DMS53 (cell line): ENCODE results near the gene MEIS1.
A peak's percentile ranks its signal among the peaks of the same experiment; 100 is the strongest.

ENCODE experiments used
- DNase-seq: peaks from one replicate; lab custom pipeline; 2025; lab: John Stamatoyannopoulos, UW

The MEIS1 gene

DNA sequence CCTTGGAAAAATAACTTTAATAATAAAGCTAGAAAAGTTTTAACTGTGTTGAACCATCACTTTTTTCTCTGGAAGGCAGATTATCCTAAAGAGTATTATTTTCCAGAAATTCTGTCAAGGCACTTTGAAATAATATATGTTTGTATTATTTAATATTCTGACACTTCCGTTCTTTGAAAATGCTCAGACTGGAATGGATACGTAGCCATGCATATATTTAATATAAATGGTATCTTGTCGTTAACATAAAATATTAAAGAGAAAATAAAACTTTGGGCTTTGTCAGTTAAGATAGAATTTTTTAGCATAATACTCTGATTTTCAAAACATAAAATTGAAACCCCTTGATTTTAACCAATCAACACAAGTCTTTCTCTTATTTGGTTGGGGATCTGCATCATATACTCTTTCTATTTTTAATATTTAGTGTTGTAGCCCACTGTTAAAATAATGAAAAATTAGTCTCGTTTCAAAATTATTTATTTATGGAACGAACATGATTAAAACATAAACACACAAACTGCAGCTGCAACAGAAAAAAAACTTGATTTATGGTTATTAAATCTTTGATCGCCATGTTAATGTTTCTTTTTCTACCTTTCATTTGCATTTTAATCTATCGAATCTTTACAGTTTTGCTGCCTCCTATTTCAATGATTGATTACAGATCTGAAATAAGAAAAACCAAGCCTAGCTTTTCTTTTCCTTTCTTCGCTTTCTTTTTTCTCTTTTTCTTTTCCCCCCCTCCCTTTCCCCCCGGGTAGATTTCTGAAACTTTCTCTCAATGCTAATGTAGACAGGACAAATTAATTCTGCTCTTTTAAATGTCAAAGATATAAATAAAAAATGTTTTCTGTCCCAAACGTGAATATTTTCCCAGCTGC is 145.5 kb downstream of the MEIS1 start:
- DNase-seq: no peak

DNA sequence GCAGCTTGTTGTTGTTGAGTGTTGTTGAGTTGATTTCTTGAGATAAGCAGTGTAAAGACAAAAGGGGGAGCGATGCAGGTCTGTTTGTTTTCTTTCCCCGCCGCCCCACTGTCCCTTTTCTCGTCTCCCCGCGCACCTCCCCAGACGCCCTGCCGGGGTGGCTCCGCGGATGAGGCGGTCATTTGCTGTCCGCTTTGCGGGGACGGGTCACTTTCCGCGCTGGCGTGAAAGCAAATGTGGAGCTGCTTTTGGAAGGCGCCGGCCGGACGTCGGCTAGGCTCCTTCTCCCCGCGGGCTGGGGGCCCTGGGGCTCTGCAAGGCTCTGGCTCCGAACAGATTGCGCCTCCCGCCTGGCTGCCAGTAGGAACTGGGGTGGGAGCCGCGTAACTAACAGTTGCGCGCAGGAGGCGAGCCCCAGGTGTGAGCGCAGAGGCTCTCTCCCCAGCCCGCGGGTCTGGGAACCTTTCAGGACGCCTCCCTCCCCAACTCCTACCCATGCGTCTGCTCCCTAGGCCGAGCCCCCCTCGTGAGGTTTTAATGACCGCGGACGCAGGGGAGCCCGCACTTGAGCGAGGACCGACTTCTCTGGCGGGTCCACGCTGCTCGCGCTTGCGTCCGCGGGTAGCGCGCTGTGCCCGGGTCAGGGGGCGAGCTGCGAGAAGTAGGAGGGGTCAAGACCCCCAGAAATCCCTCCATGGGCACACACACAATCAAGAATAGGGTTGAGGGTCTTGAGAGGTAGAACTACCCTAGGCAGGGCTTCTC is 146.6 kb downstream of the MEIS1 start:
- peak; percentile 51 for DNase-seq

DNA sequence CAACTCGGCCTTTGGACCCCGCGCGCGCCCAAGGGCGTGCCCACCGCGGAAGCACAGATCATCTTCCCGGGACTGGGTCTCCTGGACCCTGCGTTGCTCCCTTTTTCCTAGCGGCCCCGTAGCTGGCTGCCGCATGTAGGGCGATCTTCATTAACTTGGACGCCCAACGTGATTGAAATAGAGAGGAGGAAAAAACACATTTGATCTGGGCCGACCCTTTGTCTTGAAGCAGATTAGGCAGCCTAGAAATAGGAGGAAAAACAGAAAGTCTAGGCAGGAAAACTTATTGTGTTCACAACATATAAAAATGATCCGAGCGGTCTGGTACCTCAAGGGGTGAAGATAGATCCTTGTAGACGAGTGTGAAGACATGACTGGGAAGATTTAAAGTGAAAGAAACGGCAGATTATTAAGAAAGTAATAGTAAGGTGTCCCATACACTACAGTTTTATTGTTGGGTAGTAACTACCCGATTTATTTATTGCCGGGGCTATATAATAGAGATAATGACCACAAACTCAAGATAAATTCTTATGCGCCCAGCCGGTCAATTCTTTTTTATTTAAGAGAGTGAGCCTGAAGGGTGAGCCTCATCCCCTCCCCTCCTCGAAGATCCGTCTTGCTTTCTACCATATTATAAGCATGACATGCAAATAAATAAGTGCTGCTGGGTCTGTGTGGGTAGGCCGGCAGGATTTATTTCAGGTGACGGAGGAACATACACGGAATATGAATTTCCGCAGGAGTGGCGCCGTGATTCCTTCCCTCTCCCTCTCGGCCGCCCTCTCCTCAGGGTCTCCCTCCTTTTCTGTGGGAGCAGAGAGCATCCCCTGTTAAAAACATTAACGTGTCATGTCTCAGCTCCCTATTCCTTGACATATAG is 147.4 kb downstream of the MEIS1 start:
- no peak for DNase-seq

DNA sequence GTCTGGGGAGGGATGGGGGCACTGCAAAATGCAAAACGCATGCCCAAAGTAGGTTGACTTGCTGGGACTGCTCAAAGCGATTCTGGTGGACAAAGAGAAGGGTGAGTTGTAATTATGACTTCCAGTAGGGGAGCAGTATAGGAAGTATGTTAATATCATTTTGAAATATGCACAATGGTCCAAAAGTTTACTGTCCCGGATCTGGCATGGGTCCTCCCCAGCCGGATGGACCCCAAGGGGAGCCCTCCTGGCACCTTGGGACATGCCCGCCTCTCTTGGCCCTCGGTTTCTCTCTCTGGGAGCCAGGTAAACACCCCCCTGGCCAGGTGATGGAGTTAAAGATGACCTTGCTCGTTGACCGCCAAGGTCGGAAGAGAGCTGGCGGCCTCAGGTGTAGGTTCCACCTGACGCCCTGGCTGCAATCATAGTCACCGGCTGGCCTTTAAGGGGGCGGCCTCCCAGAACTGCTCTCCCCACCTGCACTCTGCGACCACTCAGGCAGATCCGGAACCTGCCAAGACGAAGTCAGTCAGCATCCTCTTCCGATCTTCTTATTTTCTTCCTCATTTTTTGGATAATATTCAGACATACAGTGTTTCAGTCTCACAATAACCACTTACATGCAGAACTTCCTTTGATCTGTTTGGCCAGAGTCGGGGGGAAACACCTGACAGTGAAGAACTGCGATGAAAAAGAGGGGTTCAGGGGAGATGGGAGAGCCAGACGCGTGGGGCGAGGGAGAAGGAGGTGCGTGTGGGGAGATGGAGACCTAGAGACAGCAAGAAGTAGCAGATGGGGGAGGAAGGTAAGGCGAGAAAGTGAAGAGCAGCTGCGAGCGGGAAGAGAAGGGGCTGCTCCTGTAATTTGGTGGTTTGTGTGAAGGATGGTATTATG is 148.3 kb downstream of the MEIS1 start:
- DNase-seq: peak; percentile 8

DNA sequence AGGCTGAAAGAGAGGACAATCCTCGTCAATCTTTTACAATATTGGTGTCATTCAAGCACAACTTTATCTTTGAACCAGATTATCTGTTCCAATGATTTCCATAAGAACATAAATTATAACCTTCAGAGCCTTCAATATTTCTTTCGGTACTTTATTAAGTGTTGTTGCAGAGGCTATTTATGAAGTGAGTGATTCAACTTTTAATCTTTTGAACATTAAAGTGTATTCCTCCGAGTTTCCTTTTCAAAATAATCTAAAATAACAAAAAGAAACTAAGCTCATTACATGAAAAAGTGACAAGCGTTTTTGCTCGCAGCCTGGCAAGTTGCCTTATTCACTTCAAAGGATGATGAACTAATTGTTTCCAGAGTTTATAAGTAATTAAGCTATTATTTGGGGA is 149.0 kb downstream of the MEIS1 start:
- no peak for DNase-seq

DNA sequence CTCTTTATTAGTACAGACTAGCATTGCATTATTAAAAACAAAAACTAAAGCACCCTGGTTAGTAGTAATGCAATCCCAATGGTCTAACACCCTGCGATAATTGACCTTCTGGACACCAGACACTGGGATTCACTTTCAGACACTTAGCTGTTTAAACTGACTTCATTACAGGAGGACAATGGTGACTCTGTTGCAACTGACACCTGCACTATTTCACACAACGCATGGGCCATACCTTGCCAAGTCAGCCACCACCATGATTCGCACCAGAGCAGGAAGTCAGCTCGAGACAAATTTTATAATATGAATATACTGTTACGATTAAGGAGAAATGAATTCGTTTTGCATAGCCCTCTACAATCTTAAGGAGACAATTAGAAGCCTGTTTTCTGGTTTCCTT is 150.7 kb downstream of the MEIS1 start:
- no peak for DNase-seq

DNA sequence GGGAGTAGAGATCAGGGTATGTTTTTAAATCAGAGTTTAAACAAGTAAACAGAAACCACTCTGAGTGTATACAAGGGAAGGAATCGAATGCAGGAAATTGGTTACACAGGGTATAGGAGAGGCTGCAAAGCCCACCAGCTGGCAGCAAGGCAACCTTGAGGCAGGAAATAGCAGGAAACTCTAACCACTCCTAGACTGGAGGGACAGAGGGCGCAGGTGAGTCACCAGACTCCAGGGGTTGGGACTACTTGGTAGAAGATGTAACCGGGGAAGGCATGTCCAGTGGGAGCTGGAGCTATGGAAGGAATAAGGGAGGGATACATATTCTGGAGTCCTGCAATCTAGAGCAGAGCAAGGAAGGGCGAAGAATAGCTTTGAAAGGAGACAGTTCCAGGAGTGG is 152.3 kb downstream of the MEIS1 start:
- DNase-seq: peak; percentile 79

DNA sequence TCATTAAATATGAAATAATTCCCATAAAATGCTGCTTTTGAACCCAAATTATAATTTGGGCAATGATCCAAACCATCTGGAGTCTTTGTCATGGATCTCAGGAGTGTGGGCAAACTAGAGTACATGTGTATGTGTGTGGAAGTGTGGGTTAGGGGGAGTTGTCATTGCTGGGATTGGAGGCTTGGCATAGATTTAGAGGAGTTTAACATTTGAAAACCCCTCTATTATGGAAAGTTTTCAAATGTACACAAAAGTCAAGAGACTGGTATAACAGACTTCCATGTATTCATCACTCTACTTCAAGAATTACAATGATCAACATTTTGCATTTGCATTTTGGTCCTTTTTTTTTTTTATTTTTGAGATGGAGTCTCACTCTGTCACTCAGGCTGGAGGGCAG is 159.1 kb downstream of the MEIS1 start:
- DNase-seq: no peak

DNA sequence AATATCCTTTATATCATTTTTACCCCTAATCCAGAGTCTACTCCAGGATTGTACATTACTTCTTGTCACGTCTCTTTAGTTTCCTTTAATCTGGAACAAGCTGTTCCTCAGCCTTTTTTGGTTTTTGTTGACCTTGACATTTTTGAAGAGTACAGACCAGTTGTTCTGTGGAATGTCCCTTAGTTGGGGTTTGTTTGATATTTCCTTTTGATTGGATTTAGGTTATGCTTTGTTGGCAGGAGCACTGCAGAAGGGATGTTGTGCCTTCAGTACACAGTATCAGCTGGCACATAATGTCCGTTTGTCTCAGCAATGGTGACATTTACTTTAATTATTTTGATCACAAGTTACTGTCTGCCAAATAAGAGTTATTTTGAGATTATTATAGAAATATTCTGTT is 160.6 kb downstream of the MEIS1 start:
- DNase-seq: no peak

DNA sequence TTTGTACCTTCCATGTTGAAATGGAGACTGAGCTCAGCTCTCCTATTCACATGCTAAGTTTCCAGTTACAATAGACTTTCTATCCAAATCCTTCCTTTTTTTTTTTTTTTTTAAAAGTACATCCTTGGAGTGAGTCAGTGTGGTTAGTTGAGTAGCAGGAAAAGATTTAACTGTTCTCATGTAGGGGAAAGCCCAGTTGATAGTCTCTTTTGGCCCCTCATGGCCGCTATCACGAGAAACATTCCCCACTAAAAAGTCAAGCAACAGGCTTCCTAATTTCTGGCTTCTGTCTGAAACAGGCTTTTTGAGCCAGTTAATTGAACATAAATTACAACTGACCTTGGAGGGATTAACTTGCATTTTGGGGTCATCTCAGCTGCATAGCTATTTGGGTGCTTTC is 161.3 kb downstream of the MEIS1 start:
- DNase-seq: no peak

DNA sequence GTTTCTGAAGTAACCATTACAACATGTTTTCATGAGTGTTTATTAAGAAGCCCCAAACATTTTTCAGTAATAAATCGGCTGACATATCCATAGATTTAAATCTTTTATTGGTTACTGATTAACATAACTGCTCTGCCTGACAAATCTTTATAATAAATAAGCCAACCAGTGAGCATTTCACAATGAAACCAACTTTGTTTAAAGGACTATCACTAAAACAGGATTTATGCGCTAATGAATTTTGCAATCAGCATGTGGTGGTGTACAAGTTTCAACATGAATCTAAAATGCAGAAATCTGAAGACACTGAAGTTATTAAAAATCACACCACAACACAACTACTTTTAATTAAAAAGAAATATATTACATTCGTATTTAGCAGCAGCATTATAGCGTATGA is 166.7 kb downstream of the MEIS1 start:
- no peak for DNase-seq

DNA sequence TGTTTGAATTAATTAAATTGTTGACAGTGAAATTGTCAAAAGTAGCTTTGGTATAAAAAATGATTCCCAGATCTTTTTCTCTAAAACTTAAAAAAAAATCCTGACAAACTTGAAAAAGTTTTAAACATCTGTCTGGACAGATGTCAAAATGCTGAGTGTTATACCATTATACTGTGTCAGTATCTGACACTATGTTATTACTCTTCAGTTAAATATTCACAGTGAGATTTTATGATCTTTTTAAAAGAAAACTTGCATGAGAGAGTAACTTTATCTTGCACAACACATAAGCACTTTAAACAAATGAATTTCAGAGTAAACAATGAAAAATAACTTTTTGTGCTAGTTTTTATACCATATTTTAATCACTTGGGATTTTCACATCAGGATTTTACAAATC is 167.4 kb downstream of the MEIS1 start:
- no peak for DNase-seq

DNA sequence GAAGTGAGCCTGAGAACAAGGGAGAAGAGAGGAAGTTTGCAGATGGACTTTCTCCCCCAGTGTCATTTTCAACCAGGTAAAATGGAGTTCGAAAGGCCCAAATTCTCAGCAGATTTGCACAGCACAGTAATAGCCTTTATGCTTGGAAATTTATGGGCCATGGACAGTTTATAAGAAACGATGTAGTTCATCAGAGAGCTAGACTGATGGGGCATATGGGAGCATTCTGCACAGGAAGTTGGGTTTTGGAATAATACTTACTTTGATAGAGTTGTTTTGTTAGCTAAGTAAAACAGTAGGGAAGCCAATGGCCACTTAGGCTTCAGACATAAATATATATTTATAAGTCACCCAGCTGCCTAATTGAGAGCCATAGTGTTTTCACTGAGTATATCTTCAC is 169.4 kb downstream of the MEIS1 start:
- no peak for DNase-seq

DNA sequence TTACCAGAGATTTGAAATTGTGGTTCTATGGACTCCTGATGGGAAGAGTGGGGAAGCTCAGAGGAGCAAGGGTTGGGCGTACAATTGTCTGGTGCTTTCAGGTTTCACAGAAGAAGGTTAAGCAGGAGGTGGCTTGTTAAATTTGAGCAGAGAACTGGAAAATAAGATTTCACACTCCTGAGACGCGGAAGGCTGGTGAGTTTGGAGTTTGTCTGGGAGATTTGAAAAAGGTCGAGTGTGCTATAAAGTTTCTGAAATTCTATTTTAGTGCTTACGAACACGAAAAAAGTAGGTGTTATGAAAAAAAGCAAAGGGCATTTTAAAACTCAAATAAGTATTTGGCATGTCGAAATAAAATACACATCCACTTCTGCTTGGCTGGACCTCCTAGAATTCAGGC is 170.1 kb downstream of the MEIS1 start:
- DNase-seq: no peak

DNA sequence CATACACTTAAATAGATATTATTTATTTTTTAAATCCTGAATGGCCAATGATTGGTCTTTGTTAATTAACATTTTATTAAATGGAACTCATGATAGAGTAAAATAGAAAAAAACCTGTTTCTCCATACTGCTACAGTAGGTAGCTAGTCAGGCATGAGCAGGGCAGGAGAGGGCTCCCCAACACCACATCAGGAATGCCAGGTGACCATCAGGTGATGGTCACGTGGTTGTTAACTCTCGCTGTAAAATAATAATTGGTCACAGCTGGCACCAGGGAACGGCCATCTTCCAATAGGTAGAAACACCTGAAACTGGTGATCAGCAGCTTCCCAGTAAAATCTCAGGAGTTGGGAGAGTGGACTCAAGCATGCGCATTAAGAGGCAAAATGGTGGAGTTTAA is 172.2 kb downstream of the MEIS1 start:
- peak; percentile 8 for DNase-seq
